HG03521 (cell line): ENCODE measurements around the gene TAMALIN.

Source experiments
- ATAC-seq: cut with Tn5 transposase; IDR thresholded peaks from one replicate; pipeline ENCODE4 v1.9.1; 2021; ENCODE audit warnings: mild to moderate bottlenecking, moderate library complexity; ENCODE audit not compliant: unreplicated experiment

TAMALIN gene

DNA sequence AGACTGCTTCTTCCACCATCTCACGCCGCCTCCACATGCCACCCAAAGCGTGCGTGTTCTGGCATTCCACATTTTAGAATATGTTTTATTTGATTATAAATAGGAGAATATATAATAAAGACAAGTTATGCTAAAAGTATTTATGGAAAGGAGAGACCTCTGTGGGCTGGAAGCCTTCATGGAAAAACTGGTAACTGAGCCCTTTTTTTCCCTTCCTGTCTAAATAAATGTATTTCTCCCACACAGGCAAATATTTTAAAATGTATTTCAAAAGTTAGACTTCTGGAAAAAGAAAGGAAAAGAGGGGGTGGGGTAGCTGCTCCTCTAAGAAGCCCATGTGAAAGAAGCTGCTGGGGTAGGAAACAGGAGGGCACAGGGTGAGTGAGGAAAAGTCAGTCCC, 28.4 kb downstream of the TAMALIN start:
- ATAC-seq: no peak

DNA sequence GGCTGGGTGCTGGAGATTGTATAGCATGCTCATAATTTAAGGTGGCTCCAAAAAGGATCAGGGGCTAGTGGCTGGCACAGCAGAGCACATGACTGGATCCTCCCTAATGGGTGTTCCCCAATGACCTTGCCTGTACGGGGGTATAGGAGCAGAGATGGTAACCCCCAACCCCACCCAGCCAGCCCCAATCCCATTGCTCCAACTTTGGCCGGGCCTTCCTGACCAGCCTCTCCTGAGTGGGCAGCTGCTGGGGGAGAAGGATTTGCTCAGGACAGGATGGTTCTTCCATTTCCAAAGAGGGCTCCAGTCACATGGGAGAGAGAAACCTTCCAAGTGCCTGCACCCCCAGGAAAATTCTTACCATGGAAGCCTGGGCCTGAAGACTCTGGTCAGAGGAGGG, 29.2 kb downstream of the TAMALIN start:
- no peak for ATAC-seq

DNA sequence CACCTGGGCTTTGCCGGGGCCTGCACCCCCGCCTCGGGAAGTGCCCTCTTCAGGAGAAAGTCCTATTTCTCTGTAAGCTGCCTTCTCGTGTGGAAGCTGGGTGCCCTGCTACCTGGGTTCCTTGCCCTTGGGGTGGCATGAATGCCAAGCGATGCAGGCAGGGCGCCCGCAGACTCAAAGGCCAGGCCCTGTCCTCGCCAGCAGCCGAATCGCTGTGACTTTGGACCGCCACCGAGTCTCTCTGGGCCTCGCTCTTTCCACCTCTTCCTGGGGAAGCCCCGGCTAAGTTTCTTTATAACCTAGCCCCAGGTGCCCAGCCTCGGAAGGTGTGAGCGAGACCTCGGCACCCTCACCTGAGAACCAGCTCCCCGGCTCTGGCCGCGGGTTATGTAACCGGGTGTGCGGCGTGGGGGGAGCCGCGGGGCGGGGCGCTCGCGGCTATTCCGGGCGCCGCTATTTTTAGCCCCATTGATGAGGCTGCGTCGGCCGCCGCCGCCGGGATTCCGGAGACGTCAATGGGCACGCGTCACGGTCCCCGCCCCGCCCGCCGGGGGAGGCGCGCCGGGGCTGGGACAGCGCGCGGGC, 29.9 kb downstream of the TAMALIN start:
- peak; percentile 38 for ATAC-seq

DNA sequence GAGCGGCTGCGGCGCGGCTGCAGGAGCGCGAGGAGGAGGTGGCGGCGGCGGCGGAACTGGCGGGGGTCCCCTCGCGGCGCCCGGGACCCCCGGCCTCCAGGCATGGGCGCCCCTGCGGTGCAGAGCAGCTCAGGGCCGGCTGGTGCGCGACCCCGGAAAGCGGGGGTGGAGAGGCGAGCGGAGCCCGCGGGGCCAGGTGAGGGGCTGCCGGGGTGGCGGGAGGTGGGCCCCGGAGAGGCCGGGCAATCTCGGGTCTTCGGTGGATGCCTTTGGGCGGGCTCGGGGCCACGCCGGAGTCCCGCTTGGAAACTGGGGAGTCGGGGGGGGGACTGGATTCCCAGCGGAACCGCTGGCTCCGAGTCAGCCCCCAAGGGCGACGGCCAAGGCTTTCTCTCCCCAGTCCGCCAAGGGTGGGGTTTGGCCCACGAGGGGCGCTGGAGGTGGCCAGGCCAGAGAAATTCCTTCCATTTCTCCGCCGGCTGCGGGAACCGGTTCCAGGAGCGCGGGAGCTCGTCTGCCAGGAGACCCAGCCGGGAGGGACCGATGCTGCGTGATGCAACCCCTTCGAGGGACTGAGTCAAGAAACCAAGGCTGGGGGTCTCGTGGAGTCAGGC, 30.6 kb downstream of the TAMALIN start:
- no peak for ATAC-seq

DNA sequence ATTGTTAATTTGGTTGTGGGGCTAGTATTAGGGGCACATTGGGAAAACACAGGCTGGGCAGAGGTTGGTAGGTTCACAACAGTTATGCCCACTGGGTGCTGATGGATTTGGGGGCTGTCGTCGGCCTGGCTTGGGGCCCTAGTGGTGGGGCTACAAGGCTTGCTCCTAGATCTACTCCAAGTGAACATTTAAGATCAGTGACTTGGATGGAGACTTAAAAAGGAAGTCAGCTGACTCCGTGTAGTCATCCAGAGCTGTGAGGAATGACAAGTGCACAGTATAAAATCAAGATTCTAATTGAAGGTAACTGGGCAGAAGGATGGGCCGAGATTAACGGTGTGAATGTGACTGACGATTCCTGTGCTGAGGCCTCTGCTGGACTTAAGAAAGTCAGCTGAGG, 31.7 kb downstream of the TAMALIN start:
- no peak for ATAC-seq

DNA sequence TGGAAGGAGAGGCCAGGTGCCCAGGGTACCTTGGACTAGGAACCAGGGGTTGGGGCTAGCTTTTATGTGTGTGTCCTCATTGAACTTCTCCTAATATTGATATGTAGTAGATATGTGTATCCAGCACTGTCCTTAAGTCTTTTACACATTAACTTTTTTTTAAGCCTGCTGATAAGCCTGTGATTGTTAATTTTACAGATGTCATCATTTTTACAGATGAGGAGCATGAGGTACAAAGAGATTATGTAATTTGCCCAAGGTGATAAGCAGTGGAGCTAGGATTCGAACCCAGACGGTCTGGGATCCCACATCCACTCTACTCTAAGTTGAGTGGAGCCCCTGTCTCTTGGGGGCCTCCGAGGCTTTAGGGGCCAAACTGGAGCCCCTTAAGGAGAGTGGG, 34.3 kb downstream of the TAMALIN start:
- no peak for ATAC-seq

DNA sequence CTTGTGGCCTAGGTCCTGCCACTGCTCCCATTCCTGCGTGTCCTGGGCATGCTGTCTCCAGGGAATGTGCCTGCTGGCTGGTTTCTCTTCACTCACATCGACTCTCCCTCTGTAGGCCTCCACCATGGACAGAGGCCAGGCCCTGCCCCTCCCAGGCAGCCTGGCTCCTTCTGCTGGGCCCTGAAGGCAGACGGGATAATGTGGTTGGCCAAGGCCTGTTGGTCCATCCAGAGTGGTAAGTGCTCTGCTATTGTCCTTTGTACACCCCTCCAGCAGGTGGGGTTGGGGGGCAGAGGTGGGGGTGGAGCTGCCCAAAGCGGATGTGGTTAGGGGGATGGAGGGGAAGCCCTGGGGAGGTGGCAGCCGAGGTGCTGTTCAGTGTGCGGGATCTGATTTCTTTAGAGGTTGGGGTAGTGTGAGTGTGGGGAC, 35.0 kb downstream of the TAMALIN start:
- ATAC-seq: no peak

DNA sequence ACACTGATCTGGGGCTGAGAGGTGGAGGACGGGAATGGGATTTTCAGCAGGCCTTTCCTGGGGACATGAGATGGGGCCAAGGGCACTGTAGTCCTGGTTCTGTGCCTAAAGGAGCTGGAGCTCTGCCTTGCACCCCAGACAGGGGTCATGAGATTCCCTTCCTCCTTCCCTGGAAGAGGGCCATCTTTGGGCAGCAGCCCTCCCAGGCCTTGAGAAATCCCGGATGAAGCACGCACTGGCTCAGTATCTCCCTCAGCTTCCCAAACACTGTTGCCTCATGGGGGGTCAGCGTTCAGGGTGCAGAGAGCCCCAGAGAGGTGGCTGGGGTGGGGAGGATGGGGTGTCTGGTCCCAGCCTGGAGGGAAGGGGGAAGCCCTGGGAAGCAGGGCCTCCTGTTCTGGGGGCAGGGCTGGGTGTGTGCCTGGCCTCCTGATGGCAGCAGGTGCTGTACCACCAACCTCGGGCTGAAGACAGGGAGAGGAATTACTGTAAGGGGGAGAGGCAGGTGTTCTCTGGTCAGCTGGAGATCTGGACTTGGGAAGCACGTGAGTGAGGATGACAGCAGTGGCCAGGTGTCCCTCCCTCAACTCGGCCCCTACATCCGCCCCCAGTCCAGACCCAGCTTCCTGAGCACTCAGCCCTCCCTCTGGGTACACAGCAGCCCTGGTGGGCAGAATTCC, 36.1 kb downstream of the TAMALIN start:
- no peak for ATAC-seq

DNA sequence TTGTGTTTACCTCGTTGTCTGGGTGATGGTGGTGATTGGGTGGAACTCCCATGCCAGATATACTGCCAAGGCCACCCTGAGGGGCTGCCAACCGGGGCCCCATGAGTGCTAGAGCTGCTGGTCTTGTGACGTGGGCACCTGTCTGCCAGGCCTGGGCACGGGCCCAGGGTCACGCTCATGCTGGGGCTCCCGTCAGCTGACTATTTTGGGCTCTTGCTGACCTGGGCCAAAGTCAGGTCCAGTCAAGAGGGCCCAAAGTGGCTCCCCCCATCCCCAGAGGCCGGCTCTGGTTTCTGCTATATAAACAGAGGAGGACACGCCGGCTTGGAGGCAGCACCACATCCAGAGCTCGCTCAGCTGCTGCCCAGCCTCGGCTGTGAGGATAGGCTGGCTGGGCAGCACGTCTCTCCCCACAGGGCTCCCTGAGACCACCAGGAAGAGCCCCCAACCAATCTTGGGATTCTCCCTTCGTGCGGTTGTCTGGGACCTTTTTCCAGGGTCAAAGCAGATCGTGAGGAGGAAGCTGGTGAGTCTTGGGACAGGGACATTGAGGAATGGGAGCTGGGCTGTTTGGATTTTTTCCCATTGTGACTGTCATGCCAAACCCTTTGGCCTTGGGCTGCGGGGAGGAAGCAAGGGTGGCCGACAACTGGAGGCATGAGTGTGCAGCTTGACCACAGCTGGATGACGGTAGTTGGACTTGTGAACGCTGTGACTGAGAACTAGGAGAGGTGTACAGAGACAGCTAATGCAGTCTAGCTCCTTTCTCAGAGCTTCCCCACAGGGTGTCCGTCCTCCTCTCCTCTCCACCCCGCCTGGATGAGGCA, 36.9 kb downstream of the TAMALIN start:
- no peak for ATAC-seq

DNA sequence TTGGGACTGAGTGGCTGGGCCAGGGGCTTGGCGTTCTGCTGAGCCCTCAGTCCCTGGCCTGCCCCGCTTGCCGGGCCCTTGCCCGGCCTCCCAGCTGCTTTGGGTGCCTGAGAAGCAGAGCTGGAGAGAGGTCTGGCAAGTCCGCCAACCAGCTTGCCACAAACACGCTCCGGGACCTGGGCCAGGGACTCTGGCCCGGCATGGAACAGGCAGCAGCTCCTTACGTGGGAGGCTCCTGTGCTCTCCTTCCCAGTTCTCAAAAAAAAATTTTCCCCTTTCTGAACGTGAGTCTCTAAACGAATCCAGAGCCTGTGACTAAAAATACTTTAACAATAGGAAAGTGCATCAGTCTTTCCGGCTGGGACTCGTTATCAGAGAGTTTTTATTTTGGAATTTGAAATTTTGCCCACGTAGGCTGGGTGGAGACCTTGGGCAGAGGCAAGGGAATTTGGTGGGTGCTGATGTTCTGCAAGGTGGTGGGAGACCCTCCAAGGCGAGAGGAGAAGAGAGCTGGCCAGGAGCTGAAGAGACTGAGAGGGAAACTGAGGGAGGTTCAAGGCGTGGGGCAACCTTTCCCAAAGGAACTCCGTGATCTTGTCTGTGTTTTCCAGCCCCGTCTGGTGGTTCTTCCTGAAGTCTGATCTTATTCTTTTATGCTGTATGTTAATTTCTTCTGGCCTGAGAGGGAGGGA, 37.7 kb downstream of the TAMALIN start:
- no peak for ATAC-seq

DNA sequence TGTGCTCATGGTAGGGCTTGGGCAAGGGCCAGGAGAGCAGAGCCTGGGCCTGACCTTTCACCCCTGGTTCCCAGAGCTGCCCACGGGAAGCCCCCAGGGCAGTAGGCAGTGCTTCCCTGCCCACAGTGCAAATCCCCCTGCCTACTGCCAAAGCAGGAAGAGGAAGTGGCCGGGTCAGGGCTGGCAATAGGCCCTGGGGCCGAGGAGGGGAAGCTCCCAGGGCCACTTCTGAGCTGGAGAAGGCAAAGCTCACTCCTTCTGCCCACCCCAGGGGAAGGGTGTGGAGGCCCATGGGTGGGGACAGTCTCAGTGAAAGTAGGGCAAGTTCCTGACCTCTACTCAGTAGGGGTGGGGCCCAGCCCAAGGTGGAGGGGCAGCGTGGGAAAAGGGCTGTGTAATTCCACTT, 39.1 kb downstream of the TAMALIN start:
- no peak for ATAC-seq

DNA sequence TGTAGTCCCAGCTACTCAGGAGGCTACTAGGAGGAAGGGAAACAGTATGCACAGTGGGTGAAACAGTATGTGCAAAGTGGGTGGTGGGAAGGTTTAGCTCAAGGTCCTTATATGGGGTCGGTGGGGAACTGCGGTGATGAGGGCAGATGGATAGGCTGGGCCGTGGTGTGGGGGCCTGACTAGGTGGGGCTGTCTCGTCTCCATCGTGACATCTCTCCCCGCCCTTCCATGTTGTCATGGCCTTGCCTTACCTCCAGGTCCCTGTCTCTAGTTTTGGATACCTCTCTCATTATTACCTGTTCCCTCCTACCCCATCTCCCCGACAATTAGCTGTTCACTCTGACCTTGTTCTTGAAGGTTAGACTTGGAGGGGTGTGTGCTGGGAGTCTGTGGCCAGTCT, 40.1 kb downstream of the TAMALIN start:
- ATAC-seq: no peak

DNA sequence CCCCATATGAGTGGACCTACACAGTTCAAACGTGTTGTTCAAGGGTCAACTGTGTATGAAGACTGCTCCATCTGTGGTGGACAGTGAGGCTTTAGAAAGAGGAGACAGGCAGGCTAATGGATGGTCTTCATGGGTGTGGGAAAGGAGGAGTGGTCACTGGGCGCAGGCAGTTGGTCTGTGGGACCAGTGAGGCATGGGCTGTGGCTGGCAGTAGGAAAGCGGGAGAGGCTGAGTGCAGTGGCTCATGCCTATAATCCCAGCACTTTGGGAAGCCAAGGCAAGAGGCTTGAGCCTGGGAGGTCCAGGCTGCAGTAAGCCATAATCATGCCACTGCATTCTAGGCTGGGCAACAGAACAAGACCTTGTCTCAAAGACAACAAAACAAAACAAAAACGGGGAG, 42.5 kb downstream of the TAMALIN start:
- no peak for ATAC-seq

DNA sequence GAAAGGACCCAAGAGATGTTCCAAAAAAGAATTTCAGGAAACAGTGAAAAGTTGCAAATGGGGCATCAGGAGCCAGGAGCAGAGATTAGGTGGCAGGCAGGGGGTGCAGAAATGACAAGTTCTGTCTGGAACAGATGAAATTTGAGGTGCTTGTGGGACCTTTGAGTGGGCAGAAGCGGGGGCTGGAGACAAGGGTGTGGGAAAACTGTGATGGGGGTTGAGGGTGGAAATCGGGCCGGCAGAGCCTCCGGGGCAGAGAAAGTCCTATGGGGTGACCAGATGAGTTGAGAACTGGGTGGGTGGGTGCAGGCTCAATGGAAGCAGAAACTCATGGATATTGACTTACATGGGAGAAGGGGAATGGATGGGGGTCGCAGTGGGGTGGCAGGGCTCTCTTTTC, 42.9 kb downstream of the TAMALIN start:
- ATAC-seq: no peak

DNA sequence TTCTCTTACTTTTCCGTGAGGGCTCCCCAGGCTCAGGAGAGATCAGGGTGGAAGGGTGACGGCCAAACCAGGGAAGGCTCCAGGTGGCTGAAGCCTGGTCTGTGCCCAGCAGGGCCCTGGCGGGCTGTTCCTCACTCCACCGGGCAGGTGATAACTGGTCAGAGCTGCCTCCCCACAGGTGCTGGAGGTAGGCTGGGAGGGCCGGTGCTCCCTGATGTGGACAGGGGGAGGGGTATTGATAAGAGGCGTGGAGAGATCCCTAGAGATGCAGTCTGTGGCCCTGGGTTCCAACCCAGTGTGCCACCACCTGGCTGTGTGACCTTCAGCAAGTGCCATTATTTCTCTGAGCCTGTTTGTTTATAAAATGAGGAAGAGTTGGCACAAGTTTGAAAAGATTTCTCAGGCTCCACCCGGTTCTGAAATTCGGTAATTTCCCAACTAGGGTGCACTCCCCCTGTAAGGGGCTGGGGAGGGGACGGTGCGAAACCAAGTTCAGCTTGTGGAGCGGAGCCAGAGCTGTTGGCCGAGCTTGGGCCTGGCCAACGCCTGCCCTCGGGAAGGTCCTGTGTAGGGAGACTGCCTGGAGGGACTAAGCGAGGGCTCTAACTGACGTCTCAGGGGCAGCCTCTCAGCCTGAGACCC, 43.5 kb downstream of the TAMALIN start:
- no peak for ATAC-seq

DNA sequence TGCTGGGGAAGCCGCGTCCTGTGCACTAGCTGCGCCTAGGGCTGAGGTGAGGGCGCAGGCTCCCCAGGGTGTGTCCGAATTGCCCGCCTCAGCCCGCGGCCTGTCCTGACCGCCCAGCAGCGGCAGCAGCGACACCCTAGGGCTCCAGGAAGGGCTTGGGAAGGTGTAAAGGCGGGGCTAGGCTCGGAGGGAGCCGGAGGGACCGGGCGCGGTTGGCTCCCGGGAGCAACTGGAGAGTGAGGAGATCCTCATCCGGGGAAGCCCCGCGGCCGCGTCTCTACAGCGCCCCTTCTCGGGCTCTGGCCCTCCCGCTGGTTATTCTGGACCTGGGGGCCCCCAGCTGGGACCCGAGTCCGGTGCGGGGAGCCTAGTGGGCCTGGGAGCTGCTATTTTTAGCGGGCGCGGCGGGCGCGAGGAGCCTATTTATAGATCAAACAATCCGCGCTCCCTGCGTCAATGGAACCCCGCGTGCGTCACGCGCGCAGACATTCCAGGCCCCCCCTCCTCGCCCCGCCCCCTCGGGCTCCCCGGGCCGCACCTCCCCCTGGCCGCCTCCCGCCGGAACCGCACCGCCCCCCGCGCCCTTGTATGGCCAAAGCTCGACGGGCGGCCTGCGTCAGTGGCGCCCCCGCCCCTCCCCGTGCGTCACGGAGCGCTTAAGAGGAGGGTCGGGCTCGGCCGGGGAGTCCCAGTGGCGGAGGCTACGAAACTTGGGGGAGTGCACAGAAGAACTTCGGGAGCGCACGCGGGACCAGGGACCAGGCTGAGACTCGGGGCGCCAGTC, 44.2 kb downstream of the TAMALIN start, which contains the start of gene NR4A1:
Gene NR4A1, plus strand, starts transcription at position 685 of the 784 bp plus-strand sequence. CDS start 2,887 bp downstream, outside the sequence.
- peak; percentile 82 for ATAC-seq

DNA sequence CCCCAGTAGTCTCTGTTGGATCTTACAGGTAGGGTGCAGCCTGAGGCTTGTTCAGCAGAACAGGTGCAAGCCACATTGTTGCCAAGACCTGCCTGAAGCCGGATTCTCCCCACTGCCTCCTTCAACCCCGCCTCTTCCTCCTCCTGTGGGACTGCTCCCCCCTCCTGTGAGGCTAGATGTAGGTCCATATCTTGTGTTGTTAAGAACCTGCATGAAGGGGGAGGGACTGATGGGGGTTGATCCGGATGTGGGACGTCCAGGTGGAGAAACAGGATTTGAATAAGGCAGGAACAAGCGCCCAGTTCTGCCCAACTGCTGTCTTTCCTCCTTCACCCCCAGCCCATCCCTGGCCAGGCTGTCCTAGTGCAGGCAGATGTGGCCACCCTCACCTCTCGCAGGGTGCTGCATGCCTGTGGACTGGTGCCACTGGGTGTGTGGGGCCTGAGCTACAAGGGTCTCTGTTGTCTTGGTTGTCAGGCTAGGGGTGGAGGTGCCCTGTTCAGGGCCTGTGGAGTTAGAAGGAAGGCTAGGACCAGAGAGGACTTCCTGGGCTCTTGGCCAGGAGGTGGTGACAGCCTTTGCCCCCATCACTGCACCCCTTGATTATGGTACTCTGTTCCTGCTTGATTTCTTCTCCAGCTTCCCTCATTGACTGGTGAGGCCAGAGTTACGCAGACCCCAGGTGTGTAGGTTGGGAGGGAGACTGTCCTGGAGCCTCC, 45.9 kb downstream of the TAMALIN start:
- no peak for ATAC-seq

DNA sequence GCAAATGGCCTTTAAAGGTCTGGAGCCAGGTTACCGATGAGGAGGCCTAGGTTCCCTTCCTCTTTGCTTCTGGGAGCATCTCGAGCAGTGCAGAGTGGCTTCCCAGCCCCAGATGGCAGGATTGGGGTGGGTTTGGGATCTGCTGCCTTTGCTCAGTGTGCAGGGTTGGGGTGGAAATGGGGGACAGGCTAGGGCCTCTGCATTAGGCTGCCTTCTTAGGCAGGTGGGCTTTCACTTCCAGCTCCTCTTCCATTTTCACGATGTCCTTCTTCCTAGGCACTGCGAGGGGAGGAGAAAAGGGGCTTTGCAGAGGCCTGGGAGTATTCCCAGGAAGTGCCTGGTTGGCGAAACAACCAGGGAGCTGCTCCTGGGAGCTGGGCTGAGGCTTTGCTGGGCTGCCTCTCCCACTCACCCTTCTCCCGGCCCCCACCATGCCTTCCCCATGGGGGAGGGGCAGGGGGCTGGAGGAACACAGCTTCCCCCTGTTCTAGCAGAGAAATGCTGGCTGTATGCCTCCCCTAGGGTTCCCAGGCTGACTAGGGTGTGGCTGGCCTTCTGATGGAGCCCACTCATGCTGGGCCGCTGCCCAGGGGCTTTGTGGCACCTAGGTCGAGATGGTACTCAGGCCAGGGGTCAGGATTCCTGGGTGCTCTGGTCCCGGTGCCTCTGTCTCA, 46.9 kb downstream of the TAMALIN start:
- no peak for ATAC-seq
